ENCODE results near the gene TACC3.
A peak's percentile ranks its signal among the peaks of the same experiment; 100 is the strongest.
"Not testable (repeated sequence)": the region's sequence is repeated elsewhere in the genome, so short reads cannot be mapped to it uniquely, and the experiment has no call there.

The TACC3 gene

GRCh38 chr4:1701671-1702070 lies 19.6 kb upstream of the TACC3 start:
- DNase-seq = not testable (repeated sequence)

GRCh38 chr4:1703867-1704266 lies 17.5 kb upstream of the TACC3 start:
- no peak for DNase-seq

- DNase-seq = no peak
These were observed 15.6 kb upstream of the TACC3 start for GRCh38 chr4:1705732-1706131.

GRCh38 chr4:1706358-1706757 lies 15.0 kb upstream of the TACC3 start:
- no peak for DNase-seq

- no peak for DNase-seq
These were observed 12.7 kb upstream of the TACC3 start for GRCh38 chr4:1708581-1708980.

GRCh38 chr4:1711055-1711570 lies 10.2 kb upstream of the TACC3 start:
- DNase-seq = no peak

GRCh38 chr4:1711571-1712215 lies 9.6 kb upstream of the TACC3 start:
- DNase-seq = peak in 33 of 56 donors; percentile 20 to 76 (median 45)

- DNase-seq = peak in 55 of 56 donors; percentile 41 to 95 (median 83)
These were observed 8.9 kb upstream of the TACC3 start, which contains the start of gene SLBP for GRCh38 chr4:1712216-1713002. TSS of gene SLBP (minus strand) at chr4:1712319. CDS start at chr4:1712188, 131 bp downstream.

GRCh38 chr4:1713003-1713851 lies 8.1 kb upstream of the TACC3 start:
- DNase-seq = peak in 2 of 56 donors; percentile 57 to 66

- DNase-seq = no peak
These were observed 6.9 kb upstream of the TACC3 start for GRCh38 chr4:1714303-1715001.

- DNase-seq = no peak
These were observed 6.1 kb upstream of the TACC3 start for GRCh38 chr4:1715002-1715758.

- DNase-seq = no peak
These were observed 5.0 kb upstream of the TACC3 start for GRCh38 chr4:1716065-1716945.

GRCh38 chr4:1717129-1718094 lies 3.9 kb upstream of the TACC3 start:
- no peak for DNase-seq

GRCh38 chr4:1718095-1718850 lies 3.0 kb upstream of the TACC3 start:
- DNase-seq = peak in 2 of 56 donors; percentile 15 to 16

- peak in 29 of 56 donors; percentile 8 to 63 (median 42) for DNase-seq
These were observed 948 bp upstream of the TACC3 start for GRCh38 chr4:1720163-1720983.

Data from nucleus accumbens (tissue), 56 donors.